Dermis lymphatic vessel endothelial cell (primary cell): Measurements from ENCODE around the gene LACRT. TPM values are rescaled to one million over a fixed set of nuclear protein-coding genes. Genes with fewer than 3 reads are reported as not detected.

Source experiments
- total RNA-seq: library from RNA; depleted of rRNA; stranded (reverse); fragments of >200 nt; gene quantifications from 2 replicates; pipeline ENCODE4 v1.2.1, GENCODE V29; 2014

Gene LACRT, protein sequence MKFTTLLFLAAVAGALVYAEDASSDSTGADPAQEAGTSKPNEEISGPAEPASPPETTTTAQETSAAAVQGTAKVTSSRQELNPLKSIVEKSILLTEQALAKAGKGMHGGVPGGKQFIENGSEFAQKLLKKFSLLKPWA
- not detected in 2 replicates for total RNA-seq

DNA sequence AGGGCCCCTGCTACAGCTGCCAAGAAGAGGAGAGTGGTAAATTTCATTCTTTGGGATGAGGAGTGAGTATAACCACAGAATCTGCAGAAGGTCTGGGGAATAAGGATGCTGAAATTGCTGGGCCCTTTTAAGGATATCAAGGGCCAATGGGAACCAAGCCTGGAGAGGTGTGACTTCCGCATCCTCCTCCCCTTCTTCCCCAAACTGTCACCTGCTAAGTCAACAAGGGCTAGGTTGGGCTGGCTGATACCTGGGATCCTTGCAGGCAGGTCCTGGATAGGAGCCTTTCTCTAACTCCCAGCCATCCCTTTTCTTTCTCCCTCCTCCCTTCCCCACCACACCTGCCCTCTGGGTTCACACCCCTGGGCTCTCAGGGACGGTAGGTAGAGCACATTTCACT lies at the start of gene LACRT:
TSS of gene LACRT (minus strand) at position 101 of the 400 bp plus-strand sequence. CDS start at position 47, 54 bp downstream.

GRCh38 chr12:54648265-54648664 lies 13.6 kb upstream of the LACRT start, which contains the start of gene DCD:
TSS of gene DCD (minus strand) at chr12:54648365. CDS start at chr12:54648303, 62 bp downstream.

DNA sequence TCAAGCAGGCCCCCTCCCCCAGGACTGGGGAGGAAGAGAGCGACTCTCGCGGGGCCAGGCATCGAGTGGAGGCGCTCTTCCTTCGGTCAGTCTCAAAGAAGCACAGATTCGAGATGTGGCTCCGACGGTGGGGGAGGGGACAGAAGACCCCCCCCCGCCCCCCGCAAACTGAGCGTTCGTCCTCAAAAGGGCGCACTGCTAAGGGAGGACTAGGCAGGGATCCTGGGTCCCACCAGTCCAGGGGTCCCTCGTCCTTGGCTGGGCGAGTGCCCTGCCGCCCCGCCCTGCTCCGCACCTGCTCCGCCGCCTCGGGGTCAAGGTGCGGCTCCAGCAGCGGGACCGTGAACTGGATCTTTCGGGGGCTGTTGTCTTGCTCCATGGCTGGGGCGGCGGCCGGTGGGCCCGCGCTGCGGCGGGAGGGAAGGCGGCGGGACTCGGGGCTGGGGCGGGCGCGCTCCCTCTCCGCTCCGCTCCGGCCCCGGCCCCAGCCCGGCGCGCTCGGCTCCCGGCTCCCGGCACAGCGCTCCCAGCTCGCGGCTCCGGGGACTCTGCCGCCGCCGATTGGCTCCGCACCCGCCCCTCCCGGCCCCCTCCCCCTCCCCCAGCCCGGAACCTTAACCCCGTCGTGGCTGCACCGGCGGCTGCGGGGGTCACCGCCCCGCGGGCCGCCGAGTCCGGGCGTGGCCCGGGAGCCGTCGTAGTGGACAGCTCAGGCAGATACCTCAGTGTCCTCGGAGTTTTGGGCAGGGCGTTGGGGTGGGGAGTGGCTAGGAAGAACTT lies 46.4 kb downstream of the LACRT start, which contains the start of gene PPP1R1A:
TSS of gene PPP1R1A (minus strand) at position 550 of the 780 bp plus-strand sequence. CDS start at position 379, 171 bp downstream.

Other genes starting within 250 kb of the LACRT start
- gene ITGA5, start 215.6 kb downstream of the LACRT start, total RNA-seq: 255 and 294 TPM in 2 replicates
- not detected in 2 replicates for gene GTSF1, start 161.3 kb downstream of the LACRT start, total RNA-seq
- not detected in 2 replicates for gene NCKAP1L, start 137.1 kb downstream of the LACRT start, total RNA-seq
- gene PDE1B, start 85.3 kb downstream of the LACRT start, total RNA-seq: under 0.01 TPM in 1 of 2 replicates, not detected in the other
- not detected in 2 replicates for gene PPP1R1A, start 46.2 kb downstream of the LACRT start, total RNA-seq
- gene DCD, start 13.5 kb upstream of the LACRT start, total RNA-seq: not detected in 2 replicates
- gene MUCL1, start 219.6 kb upstream of the LACRT start, total RNA-seq: not detected in 2 replicates